ENCODE results near the gene NOS2.
"Not testable (repeated sequence)": the region's sequence is repeated elsewhere in the genome, so short reads cannot be mapped to it uniquely, and the experiment has no call there.

Gene NOS2

DNA sequence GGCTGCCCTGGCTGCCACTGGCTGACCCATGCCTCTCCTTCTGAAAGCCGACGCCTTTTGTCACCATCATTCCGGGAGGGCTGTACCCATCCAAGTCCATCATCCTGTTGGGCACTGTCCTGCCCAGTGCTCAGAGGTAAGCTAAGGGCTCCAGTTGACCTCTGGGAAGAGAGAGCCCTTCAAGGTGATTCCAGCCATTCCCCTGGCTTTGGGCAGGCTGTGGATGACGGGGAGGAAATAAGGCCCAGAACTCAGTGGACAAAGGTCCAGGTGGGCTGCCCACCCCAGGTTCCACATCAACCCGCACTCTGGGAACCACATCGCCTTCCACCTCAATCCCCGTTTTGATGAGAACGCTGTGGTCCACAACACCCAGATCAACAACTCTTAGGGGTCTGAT lies 45.8 kb downstream of the NOS2 start:
- DNase-seq (ENCODE audit: low spot score): no peak

DNA sequence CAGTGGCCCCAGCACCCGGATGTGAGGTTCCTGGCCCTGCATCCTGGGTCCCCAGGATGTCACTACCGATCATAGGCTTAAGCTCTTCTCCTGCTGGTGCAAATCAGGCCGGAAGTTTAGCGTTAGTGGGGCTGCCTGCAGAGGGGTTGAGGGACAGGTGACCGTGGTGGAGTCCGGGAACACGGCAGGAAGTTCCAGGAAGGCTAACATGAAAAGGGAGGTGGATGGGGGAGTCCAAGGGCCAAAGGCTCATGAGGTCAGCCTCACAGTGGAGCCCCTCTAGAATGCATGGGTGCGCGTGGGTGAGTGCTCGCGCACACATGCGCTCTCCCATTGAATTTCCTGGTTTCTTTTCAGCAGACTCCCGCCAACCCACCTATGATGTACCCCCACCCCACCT lies 46.6 kb downstream of the NOS2 start:
- not testable (repeated sequence) for DNase-seq (ENCODE audit: low spot score)

DNA sequence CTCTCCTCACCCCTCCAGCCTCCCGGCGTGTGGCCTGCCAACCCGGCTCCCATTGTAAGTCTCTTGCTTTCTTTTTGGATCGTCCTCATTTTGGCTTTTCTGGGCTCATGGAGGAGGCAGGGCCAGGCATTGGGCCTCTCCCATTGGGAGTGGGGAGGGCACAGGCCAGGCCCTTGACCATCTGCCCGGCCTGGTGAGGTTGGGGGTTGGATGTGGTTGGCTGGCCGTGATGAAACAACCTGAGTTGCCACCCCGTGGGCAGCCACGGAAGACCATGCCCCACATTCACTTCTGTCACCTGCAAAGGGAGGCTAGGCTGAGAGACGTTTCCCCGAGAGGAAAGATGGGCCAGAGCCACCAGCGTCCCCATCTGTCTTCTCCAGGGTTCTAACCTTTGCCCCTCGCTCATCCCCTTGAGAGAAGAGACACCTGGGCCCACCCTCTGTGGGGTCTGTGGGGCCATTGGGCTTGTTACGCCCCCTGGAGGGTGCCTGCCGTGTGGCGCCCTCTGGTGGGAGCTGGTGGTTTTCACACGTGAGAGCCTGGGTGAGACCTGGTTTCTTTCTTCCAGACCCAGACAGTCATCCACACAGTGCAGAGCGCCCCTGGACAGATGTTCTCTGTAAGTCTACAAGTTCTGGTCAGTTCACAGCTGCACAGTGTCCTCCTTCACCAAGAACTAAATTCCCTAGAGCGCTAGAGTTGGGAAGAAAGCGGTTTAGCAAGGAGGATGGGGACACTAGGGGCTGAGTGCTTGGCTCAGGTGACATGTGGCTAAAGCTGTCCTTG lies 47.3 kb downstream of the NOS2 start:
- DNase-seq (ENCODE audit: low spot score): not testable (repeated sequence)

GRCh38 chr17:27751622-27752490 lies 48.5 kb downstream of the NOS2 start:
- DNase-seq (ENCODE audit: low spot score): no peak

DNA sequence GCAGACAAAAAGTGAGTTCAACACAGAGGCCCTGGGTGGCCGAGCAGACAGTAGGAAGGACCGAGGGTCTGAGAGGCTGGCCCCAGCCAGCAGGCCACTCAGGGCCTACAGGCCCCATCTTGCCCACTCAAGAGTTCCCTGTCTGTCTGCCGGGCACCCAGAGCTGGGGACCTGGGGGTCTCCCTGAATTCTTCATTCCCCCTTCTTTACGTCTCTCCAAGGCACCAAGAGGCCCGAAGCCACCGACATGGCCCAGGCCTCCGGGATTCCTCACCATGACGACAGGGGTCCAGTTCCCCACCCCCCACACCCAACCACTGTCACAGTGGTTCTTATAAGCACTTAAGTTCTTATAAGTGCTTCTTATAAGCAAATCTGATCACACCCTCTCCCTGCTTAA lies 49.2 kb downstream of the NOS2 start:
- no peak for DNase-seq (ENCODE audit: low spot score)

DNA sequence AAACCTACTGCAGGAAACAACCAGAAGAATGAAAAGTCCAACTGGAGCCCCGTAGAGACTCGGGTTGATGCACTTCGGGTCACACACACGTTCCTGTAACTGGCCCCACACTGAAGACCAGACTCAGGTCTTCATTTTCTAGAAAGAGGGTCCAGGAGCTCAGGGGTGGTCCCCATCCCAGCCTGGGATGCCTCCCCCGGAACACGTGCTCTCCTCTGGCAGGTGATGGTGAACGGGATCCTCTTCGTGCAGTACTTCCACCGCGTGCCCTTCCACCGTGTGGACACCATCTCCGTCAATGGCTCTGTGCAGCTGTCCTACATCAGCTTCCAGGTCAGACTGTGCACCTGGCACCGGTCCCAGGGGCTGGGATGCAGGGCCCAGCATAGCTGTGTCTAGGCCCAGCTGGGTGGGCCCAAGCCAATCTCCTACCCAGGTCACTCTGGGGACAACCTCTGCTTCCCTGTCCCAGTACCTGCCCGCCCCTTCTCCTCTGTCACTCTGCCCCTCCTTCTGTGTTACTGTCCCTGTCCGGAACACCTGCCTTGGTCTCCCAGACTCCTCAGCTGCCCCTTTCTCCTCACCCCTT lies 50.7 kb downstream of the NOS2 start:
- DNase-seq (ENCODE audit: low spot score): not testable (repeated sequence)

DNA sequence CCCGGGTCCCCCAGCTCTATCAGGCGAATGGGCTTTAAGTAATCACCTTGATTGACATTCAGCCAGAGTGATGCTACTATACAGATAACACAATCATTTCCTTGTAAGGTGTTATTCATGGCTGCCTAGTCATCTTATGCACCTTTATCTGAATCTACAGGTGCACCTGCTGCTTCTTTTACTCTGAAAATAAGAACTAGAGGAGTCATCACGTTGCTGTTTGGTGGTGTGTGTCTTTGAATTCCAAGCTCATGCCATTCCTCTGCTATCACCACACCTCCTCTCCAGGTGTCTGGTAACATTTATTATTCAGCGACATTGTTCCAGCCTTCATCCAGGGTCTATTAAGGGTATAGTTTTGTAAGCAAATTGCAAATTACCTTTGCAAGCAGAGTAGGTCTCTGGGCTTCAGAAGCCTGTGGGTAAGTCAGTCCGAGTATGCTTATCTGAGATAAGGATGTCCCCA lies 51.9 kb downstream of the NOS2 start:
- DNase-seq (ENCODE audit: low spot score): no peak

DNA sequence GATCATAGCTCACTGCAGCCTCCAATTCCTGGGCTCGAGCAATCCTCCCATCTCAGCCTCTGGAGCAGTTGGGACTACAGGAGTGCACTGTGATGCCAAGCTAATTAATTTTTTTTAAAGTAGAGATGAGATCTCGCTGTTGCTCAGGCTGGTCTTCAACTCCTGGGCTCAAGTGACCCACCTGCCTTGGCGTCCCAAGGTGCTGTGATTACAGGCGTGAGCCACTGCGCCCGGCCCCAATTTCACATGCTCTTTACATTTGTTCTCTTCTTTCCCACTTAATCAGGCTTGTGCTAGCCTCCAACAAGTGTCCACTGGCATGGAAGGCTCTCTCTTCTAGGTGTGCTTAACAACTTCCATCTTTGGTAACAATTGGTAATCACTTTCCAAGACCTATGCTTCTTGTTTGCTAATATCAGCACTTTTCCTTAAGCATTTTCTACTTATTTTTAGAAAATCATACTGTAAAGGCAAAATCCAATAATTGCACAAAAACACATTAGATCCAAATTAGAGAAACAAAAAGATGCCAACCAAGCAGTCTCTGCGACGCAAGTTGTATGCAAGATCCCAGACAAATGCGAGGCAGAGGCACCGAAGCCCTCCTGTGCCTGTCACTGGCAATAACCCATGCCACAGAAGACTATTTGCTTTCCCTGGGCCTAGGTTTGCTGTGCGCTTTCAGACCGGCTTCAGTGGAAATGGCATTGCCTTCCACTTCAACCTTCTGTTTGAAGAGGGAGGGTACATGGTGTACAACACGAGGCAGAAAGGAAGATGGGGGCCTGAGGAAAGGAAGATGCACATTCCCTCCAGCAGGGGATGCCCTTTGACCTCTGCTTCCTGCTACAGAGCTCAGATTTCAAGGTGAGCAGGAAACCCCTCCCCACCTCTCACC lies 52.6 kb downstream of the NOS2 start:
- no peak for DNase-seq (ENCODE audit: low spot score)

GRCh38 chr17:27746881-27747280 lies 53.4 kb downstream of the NOS2 start:
- no peak for DNase-seq (ENCODE audit: low spot score)

DNA sequence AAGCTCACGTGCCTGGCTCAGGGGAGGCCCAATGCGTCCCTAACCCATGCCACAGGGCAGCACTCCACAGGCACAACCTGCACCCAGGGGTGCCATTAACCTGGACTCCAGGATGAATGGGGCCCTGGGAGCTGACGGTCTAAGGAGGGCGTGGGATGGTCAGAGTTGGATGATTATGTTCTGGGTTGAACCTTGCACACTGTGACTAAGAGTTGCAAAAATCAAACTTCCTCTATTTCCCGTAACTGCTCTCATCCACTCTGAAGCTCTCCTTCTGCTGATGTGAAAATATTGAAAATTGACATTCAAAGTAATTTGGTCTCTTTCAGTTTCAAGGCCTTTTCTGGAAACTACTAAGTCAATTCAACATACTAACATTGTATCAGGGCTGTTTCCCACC lies 54.0 kb downstream of the NOS2 start:
- DNase-seq (ENCODE audit: low spot score): not testable (repeated sequence)

- not testable (repeated sequence) for DNase-seq (ENCODE audit: low spot score)
These were observed 55.0 kb downstream of the NOS2 start for GRCh38 chr17:27745207-27745830.

GRCh38 chr17:27743281-27743885 lies 56.9 kb downstream of the NOS2 start:
- DNase-seq (ENCODE audit: low spot score): no peak

GRCh38 chr17:27741971-27742575 lies 58.3 kb downstream of the NOS2 start:
- DNase-seq (ENCODE audit: low spot score): no peak

GRCh38 chr17:27741361-27741861 lies 58.9 kb downstream of the NOS2 start:
- no peak for DNase-seq (ENCODE audit: low spot score)

DNA sequence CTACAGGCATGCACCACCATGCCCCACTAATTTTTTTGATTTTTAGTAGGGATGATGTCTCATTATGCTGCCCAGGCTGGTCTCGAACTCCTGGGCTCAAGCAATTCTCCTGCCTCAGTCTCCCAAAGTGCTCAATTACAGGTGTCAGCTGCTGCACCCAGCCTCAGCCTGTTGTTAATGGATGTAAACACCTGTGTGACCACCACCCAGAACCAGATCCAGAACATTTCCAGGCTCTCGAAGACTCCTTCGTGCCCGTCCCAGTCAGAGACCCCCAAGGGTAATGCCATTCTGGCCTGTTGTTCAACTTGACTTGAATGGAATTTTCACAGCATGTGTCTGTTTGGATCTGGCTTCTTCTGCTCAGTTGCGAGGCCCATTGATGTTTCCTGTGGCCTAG lies 59.8 kb downstream of the NOS2 start:
- DNase-seq (ENCODE audit: low spot score): not testable (repeated sequence)

- no peak for DNase-seq (ENCODE audit: low spot score)
These were observed 66.6 kb downstream of the NOS2 start for GRCh38 chr17:27733773-27734172.

- DNase-seq (ENCODE audit: low spot score): not testable (repeated sequence)
These were observed 67.6 kb downstream of the NOS2 start for GRCh38 chr17:27732746-27733145.

GRCh38 chr17:27725982-27726381 lies 74.3 kb downstream of the NOS2 start:
- not testable (repeated sequence) for DNase-seq (ENCODE audit: low spot score)

DNA sequence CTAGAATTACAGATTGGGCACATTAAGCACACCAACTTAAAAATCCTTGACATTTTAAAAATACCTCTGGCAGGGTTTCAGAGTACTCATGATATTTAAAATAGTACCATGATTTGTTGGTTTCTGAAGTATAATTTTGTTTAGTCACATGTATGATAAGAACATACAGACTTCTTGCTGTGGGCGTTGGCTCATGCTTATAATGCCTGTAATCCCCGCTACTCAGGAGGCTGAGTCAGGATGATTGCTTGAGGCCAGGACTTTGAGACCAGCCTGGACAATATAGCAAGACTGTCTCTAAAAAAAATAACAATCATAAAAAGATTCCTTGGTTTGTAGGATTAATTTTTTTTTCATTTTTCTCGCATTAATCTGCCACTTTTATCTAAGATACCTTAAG lies 78.5 kb downstream of the NOS2 start:
- no peak for DNase-seq (ENCODE audit: low spot score)

Data from SW480 (cell line).